HG02885 (cell line): ENCODE data around the gene ID4.

Source experiments
- ATAC-seq: cut with Tn5 transposase; IDR thresholded peaks from one replicate; pipeline ENCODE4 v1.9.1; 2021; ENCODE audit warnings: mild to moderate bottlenecking; ENCODE audit not compliant: unreplicated experiment, poor library complexity

The ID4 gene

DNA sequence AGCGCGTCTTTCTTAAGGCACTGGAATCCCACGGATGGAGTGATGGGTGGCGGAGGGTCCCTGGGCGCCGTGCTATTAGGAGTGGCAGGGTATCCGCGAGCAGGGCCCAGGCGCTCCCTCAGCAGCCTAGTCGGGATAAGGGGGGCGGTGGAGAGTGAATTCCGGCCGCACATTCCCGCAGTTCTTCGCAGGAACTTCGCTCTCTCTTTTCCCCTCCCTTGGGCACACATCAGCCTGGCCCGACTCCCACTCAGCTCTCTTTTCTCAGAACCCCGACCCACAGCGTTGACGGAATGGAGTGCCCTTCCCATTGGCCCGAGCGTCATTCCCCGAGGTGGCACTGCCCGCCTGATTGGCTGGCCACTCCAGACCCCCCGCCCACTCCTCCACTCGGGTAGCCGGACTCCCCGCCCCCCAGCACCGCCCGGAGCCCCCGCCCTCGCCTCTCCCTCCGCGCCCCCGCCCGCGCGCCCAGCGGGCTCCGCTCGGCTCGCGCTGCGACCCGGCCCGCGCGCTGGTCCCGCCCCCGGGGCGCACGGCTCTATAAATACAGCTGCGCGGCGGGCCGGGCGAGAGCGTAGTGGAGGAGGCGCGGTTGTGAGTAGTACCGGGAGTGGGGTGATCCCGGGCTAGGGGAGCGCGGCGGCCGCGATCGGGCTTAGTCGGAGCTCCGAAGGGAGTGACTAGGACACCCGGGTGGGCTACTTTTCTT, at the start of gene ID4:
Gene ID4 (plus strand): TSS at position 572 of the 712 bp plus-strand sequence. CDS start 385 bp downstream, outside the sequence.
- ATAC-seq, result no peak

GRCh38 chr6:19788686-19789085, 48.5 kb upstream of the ID4 start:
- ATAC-seq, result no peak

DNA sequence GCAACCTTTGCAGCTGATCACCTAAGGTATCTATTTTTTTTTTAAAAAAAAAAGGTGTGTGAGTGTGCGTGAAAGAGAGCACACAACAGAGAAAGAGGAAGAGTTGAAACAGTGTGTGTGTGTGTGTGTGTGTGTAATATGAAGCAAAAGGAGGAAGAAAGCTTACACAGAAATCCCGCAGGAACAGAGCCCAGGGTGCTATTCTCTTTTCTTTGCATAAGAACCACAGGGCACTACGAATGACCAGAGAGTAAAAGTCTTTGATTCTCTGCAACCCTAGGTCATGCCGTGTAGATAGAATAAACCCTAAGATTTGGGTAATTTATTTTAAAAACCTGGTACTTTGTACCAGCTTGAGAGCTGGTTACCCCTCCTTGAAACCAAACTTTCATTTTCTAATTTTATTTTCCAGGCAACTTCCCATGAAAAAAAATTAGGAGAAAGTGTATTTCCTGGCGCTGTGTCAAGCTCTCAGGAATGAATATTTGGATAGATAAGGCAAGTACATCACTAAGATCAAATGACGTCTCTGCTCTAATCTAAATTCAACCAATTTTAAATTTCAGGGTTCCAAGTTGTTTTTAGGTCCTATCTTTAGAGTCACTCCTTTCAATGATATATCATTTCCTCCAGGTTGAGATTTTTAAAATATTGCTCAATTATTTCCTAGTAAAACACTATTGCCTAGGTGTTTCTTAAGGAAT, 47.9 kb upstream of the ID4 start:
- ATAC-seq, result no peak

DNA sequence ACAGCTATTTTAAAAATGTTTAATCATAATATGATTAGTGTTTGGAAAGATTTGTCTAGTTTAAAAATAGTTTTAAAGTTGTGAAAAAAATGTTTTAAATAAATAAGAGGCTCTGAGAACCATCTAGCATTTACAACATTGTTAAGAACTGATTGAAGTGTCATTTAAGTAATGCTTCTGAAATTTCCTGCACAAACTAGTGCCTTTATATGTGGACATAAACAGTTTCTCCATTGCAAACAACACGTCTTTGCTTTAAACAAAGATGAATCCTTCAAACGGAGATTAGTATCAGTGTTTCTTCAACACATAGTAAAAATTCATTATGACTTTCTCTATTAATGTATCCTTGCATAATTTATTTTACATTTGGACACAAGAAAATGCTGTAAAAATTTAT, 45.9 kb upstream of the ID4 start:
- ATAC-seq, result no peak

GRCh38 chr6:19795211-19795610, 42.0 kb upstream of the ID4 start:
- no peak for ATAC-seq

GRCh38 chr6:19796452-19796851, 40.7 kb upstream of the ID4 start:
- ATAC-seq, result no peak

GRCh38 chr6:19798362-19798761, 38.8 kb upstream of the ID4 start:
- no peak for ATAC-seq

GRCh38 chr6:19802656-19803055, 34.5 kb upstream of the ID4 start:
- ATAC-seq, result no peak

DNA sequence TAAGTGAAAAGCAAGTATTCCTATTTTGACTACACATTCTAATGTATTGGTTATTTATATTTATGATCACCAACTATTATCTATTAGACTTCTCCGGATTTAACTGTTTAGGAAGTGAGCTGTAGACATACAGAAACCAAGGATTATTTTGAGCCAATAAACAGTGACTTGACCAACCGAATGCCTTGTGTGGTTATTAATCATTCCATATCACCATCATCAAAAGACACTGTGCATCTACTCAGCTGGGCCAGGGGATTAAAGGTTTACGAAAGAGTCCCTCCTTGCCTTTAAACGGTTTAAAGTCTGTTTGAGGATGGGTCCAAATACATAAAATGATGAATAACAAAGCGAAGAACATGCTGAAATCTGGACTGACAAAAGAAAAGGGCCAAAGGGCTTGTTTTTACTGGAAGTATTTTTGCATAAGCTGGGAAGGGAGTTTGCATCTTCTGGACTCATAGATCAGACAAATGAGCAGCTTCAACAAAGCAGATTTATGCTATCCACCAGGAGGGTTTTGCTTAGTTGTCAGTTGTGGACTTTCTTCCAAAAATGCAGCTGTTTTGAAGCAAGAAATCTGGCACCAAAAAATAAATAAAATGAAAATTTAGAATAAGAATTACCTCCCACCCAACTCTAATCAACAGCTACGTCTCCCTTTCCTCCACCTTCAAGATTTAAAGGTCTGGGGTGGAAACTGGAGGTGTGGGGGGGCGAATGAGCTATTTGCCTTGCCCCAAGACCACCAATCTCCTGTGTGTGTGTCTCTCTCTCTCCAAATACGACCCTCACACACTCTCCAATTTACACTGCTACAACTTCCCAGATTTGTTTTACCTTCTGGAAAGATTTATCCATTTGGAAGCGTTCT, 33.6 kb upstream of the ID4 start:
- no peak for ATAC-seq

DNA sequence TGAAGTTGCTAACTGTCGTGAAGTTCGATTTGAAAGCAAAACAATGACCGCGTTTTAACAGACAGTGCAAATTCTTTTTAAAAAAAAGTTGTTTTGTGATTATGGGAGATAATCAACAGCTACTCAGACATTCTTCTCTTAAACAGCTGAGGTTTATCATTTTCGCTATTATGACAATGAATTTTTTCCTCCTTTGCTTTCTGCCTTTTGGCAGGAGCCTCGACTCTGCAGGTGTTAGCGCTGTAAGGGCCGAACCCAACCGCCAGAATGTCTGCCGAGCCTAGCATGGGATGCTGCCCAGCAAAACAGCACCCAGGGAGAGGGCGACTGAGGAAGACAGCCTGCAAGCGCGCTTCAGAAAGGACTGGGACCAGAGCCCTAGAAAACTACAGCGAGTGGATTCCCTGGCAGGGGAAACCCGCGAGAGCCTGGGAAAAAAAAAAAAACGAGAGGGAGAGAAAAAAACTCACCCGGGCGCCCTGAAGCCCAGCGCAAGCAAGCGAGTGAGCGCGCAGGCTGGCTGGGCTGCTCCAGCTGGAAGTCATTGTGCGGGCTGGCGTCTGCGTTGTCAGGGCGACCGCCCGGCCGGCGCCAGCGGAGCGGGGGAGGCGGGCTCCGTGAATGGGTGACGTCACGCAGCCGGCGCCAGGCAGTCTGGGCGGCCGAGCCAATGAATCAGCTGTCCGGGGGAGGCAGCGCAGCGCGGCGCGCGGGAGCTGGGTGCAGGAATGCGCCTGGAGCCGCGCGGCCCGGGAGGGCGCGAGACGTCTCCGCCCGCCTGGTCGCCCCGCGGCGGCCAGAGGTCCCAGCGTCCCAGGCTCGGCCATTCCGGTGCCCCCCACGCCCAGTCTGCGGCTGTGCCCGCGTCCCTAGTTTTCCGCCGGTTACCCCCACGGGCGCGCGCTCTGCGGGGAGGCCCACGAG, 32.7 kb upstream of the ID4 start:
- ATAC-seq, result peak; percentile 97

GRCh38 chr6:19805129-19805481, 32.1 kb upstream of the ID4 start:
- ATAC-seq, result no peak

DNA sequence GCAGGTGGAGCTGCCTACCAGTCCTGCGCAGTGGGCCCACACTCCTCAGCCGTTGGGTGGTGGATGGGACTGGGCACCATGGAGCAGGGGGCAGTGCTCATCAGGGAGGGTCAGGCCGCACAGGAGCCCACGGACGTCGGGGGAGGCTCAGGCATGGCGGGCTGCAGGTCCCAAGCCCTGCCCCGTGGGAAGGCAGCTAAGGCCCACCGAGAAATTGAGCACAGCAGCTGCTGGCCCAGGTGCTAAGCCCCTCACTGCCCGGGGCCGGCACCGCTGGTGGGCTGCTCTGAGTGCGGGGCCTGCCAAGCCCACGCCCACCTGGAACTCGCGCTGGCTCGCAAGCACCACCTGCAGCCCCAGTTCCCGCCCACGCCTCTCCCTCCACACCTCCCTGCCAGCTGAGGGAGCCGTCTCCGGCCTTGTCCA, 30.2 kb upstream of the ID4 start:
- no peak for ATAC-seq

DNA sequence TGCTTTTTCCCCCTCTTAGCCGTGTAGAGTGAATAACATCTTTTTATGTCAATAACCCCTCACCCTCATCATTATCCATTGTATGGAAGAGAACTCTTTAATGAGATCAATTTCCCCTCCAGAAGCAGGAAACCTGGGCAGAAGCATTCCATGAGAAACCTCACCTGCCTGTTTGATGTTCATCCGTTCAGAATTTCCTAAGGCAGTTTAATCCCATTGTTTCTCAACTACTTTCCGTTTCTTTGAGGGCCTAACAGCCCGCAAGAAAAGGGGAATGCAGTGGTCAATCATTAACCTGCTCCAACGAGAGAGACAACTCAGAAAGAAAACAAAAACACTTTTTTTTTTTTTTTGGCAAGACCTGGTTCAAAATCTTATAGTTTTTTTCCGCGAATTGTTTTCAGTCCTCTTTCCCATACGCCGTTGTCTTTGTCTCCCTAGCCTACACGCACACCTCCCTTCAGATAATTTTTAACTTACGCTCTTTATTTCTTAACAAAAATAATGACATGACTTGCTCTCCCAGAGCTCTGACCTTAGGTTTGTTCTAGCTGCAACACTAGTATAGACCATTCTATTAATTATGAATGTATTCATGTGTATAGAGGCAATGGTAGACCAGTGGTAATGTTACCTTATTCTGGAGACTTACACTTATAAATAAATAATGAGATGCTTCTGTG, 25.6 kb upstream of the ID4 start:
- no peak for ATAC-seq

DNA sequence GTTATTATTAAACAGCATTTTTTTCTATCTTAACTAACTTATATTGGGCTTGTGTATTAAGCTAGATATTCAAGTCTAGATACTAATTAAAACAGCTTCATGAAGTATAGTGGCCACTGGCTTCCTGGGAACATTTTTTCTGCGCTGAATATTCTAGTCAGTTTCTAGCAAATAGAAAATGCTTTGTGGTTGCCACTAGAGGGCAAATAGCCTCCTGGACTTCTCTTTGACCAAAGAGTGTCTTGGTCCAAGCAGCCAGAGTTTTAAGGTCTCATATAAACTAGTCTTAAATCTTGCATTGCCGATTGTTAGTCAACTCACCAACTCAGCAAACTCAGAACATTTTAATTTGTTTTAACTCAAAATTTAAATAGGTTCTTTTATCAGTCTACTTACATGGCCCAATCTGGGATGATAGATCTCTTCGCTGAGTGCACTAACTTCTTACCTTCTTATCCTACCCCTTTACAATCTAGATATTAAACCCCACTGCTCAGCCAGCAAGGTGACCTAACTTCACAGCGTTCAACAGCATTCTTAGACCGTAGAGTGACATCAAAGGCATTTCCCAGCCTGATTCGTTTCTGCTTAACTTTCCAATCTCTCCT, 24.6 kb upstream of the ID4 start:
- ATAC-seq, result peak; percentile 51

DNA sequence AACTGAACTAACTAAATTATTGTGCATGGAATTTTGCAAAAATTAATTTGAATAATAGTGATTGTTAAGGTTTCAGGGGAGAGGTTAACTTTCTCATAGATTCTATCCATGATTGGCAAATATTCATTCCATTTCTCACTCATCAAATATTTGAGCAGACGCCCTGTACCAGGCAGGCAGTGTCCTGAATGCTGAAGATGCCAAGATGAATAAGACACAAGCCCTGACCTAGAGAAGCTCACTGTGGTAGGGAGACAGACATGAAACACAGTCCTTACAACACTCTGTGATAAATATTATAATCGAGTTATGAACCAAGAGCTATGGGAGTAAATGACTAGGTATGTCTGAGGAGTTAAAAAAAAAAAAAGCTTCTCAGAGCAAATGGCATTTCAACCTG, 18.4 kb upstream of the ID4 start:
- ATAC-seq, result no peak

GRCh38 chr6:19824058-19824807, 12.9 kb upstream of the ID4 start:
- no peak for ATAC-seq

DNA sequence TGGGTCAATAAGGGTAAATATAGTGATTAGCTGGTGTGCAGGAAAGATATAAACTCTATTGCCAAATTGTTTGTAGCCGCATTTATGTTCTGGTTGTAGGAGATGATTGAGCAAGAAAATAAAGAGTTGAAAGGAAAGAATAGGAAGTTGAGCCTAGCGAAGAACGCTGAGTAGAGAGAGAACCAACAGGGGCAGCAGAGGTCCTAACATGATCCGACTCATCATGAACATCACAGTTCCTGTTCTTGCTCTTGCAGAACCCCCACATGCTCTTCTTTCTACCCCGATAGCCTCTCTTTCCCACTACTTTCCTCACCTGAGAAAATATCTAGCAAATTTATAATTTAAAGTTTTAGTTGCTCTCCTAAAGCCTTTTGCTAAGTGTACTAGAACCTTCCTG, 9.9 kb upstream of the ID4 start:
- no peak for ATAC-seq

- no peak for ATAC-seq
Observed at GRCh38 chr6:19827903-19828302, 9.3 kb upstream of the ID4 start.
